Uterus (tissue), 2 donors: ENCODE data around the gene MKRN3.

Experiments
- CTCF ChIP-seq, 4 experiments: fragments of 200-600 bp in 2 of 4; fragments of 450-650 bp in 2 of 4; sonication (generic) in 2 of 4; IDR thresholded peaks; one replicate each; pipeline ENCODE4 v1.5.1; 2016 to 2019; ENCODE audit warnings: antibody characterized with exemption in 4 of 4, mild to moderate bottlenecking in 2 of 4, moderate library complexity in 1 of 4
- POLR2A ChIP-seq, 2 donors: fragments of 450-650 bp; IDR thresholded peaks; one replicate each; pipeline ENCODE4 v1.6.1; 2016; ENCODE audit warnings: antibody characterized with exemption in 2 of 2, mild to moderate bottlenecking in 1 of 2, moderate library complexity in 1 of 2

- TF ChIP-seq CTCF (IDR thresholded peaks at IDR 0.05) (no peak), POLR2A (IDR thresholded peaks at IDR 0.05) (no peak)
Measured at GRCh38 chr15:23595368-23595767, 29.9 kb downstream of the MKRN3 start.
